ENCODE measurements around the gene TTC28. TPM values are rescaled to one million over a fixed set of nuclear protein-coding genes. Genes with fewer than 3 reads are reported as not detected.
"Not testable (repeated sequence)": the region's sequence is repeated elsewhere in the genome, so short reads cannot be mapped to it uniquely, and the experiment has no call there.

TTC28 gene
- total and polyA plus RNA-seq, 11 donors = 5.1 to 34.9 (median 21.8) TPM

- Histone ChIP-seq H3K4me1 (no peaks in the 10 kb centered on the region), H3K36me3 (no peaks in the 10 kb centered on the region), H3K27me3 (no peaks in the 10 kb centered on the region), H3K27ac (no peak overlapping the region), H3K9me3 (no peaks in the 10 kb centered on the region), H3K4me3 (no peak overlapping the region)
- TF ChIP-seq POLR2A (IDR thresholded peaks at IDR 0.05) (no peak), CTCF (IDR thresholded peaks at IDR 0.05) (no peak)
- DNase-seq = no peak
- intact Hi-C loops (cut with DNase I) = no loop called here
- no peak for ATAC-seq
Measured at GRCh38 chr22:28703436-28703835, 23.8 kb upstream of the TTC28 start.

GRCh38 chr22:28702891-28703290 is 23.3 kb upstream of the TTC28 start:
- no peak for ATAC-seq
- H3K9me3 ChIP-seq = no peaks in the 10 kb centered on the region
- WGBS, 4 donors = 95 to 100% (median 96%) methylated on average over 2 of the region's 2 CpGs
- intact Hi-C loops (cut with DNase I) = no loop called here
- no peak for DNase-seq
- no peak for TF ChIP-seq POLR2A (IDR thresholded peaks at IDR 0.05)
- TF ChIP-seq CTCF (IDR thresholded peaks at IDR 0.05) = no peak
- no peak overlapping the region for H3K27ac ChIP-seq
- no peaks in the 10 kb centered on the region for H3K27me3 ChIP-seq
- H3K4me3 ChIP-seq = no peak overlapping the region
- H3K36me3 ChIP-seq = no peaks in the 10 kb centered on the region
- no peaks in the 10 kb centered on the region for H3K4me1 ChIP-seq

- ATAC-seq; DNase-seq; H3K36me3 ChIP-seq; H3K27ac ChIP-seq; H3K4me3 ChIP-seq; H3K9me3 ChIP-seq; intact Hi-C loops (cut with DNase I); H3K4me1 ChIP-seq; H3K27me3 ChIP-seq: not testable (repeated sequence)
- WGBS, 4 donors = 91 to 93% (median 93%) methylated on average over 6 of the region's 6 CpGs
Measured at GRCh38 chr22:28693041-28693760, 13.6 kb upstream of the TTC28 start.

DNA sequence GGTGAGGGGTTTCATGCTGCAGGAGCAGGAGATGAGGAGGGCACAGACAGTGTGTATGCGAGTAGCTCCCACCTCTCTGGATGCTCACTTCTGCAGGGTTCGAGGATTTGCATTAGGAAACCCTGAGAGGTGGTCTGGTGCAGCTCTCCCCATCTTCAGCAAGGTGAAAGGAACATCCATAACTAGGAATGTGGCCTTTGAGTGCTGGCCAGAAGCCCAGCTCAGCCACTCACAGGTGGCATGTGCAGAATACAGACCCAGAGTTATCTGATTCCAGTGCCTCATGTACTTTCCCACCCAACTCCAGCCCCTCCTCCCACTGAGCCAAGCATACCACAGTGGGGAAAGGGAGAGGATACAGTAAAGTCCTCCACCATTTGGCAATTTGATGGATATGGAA is 10.2 kb upstream of the TTC28 start:
- H3K27ac ChIP-seq; H3K9me3 ChIP-seq; H3K4me3 ChIP-seq; H3K4me1 ChIP-seq; H3K36me3 ChIP-seq; H3K27me3 ChIP-seq; DNase-seq; ATAC-seq; intact Hi-C loops (cut with DNase I): not testable (repeated sequence)
- 79 to 95% (median 84%) methylated on average over 2 of the region's 2 CpGs for WGBS, 4 donors

DNA sequence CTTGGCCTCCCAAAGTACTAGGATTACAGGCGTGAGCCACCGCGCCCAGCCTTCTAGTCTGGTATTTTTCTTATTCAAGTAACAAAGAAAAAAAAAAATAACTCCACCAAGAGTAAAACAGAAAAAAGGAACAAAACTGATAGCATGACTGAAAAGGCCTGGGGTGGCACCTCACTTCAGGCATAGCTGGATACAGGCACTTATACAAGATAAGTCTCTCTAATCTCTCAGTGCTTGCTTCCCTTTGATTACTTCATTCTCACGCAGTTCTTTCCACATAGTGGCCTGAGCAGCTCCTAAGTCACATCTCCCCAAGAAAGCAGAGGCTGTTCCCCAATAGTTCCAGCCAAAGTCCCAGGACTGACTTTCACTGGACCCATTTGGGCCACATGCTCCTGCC is 3.3 kb upstream of the TTC28 start:
- H3K36me3 ChIP-seq; H3K9me3 ChIP-seq; intact Hi-C loops (cut with DNase I); H3K27ac ChIP-seq; DNase-seq; ATAC-seq; H3K4me3 ChIP-seq: not testable (repeated sequence)
- peaks cover 0 to 14% (median 0%) of the 10 kb centered on the region in 12 donors for H3K4me1 ChIP-seq
- peaks cover 0 to 16% (median 0%) of the 10 kb centered on the region in 9 donors for H3K27me3 ChIP-seq
- 89 to 93% (median 92%) methylated on average over 4 of the region's 4 CpGs for WGBS, 4 donors

- H3K27me3 ChIP-seq = peaks cover 0 to 27% (median 0%) of the 10 kb centered on the region in 9 donors
- peaks cover 0 to 14% (median 0%) of the 10 kb centered on the region in 12 donors for H3K4me1 ChIP-seq
- H3K36me3 ChIP-seq; H3K4me3 ChIP-seq; H3K9me3 ChIP-seq; ATAC-seq; intact Hi-C loops (cut with DNase I); DNase-seq; H3K27ac ChIP-seq: not testable (repeated sequence)
- WGBS, 4 donors = 86 to 94% (median 93%) methylated on average over 5 of the region's 5 CpGs
Measured at GRCh38 chr22:28680813-28681490, 1.3 kb upstream of the TTC28 start.

- peak overlapping the region in 11 of 12 donors; percentile 35 to 83 (median 62) for H3K27ac ChIP-seq
- ATAC-seq, H3K36me3 ChIP-seq, H3K9me3 ChIP-seq: not testable (repeated sequence)
- peaks cover 0 to 38% (median 0%) of the 10 kb centered on the region in 9 donors for H3K27me3 ChIP-seq
- intact Hi-C loops (cut with DNase I) = loop anchor here in 1 of 10 donors (1.0 to 10.0 kb wide), 2 partner anchors 31 to 64 kb away; no protein-coding TSS in a partner anchor
- peak; percentile 12 to 75 (median 30) for DNase-seq
- peaks cover 0 to 14% (median 2%) of the 10 kb centered on the region in 12 donors for H3K4me1 ChIP-seq
- H3K4me3 ChIP-seq = peak overlapping the region; percentile 67 to 99 (median 86)
- WGBS, 4 donors = 11 to 28% (median 12%) methylated on average over 23 to 58 of the region's 58 CpGs
Measured at GRCh38 chr22:28678778-28679610, 646 bp downstream of the TTC28 start.

GRCh38 chr22:28678170-28678569 is 1.5 kb downstream of the TTC28 start:
- not testable (repeated sequence) for H3K9me3 ChIP-seq, ATAC-seq, H3K36me3 ChIP-seq, DNase-seq, H3K27ac ChIP-seq
- H3K4me1 ChIP-seq = peaks cover 0 to 17% (median 2%) of the 10 kb centered on the region in 12 donors
- intact Hi-C loops (cut with DNase I) = loop anchor here in 1 of 10 donors (10.0 kb wide), 1 partner anchor 63 kb away; no protein-coding TSS in a partner anchor
- H3K27me3 ChIP-seq = peaks cover 0 to 43% (median 0%) of the 10 kb centered on the region in 9 donors
- WGBS, 4 donors = 66 to 73% (median 72%) methylated on average over 7 of the region's 7 CpGs
- H3K4me3 ChIP-seq = peak overlapping the region in 5 of 12 donors; percentile 67 to 99 (median 93)

All from heart left ventricle (tissue), 16 donors.